Stimulated activated naive CD4-positive, alpha-beta T cell treated with Interleukin-2 at 50 U/mL for 16 hours (primary cell): ENCODE results near the gene CYP2C19.
"Not testable (repeated sequence)": the region's sequence is repeated elsewhere in the genome, so short reads cannot be mapped to it uniquely, and the experiment has no call there.

Experiments used
- DNase-seq: peaks from one replicate; lab custom pipeline; 2025; lab: John Stamatoyannopoulos, UW

CYP2C19 gene

GRCh38 chr10:94879214-94879613 is 116.7 kb downstream of the CYP2C19 start:
- no peak for DNase-seq

- DNase-seq: no peak
Observed at GRCh38 chr10:94889123-94889522, 126.6 kb downstream of the CYP2C19 start.

- DNase-seq: no peak
Observed at GRCh38 chr10:94890264-94891022, 128.0 kb downstream of the CYP2C19 start.

- DNase-seq: not testable (repeated sequence)
Observed at GRCh38 chr10:94898414-94898813, 135.9 kb downstream of the CYP2C19 start.

GRCh38 chr10:94902080-94902479 is 139.6 kb downstream of the CYP2C19 start:
- DNase-seq: no peak

GRCh38 chr10:94902570-94902969 is 140.1 kb downstream of the CYP2C19 start:
- no peak for DNase-seq
